Neural progenitor cell (in vitro differentiated cells): ENCODE measurements around the gene TK1.

Source experiments
- CTCF ChIP-seq: fragments of 200-600 bp; sonication (generic); IDR thresholded peaks from 2 replicates; pipeline ENCODE4 v1.5.1; 2017; ENCODE audit warnings: antibody characterized with exemption, mild to moderate bottlenecking
- EZH2phosphoT487 ChIP-seq: fragments of 200-600 bp; sonication (generic); IDR thresholded peaks from 2 replicates; pipeline ENCODE4 v1.6.1; 2017; ENCODE audit warnings: antibody characterized with exemption

- TF ChIP-seq EZH2phosphoT487 (no peak), CTCF (no peak)
Measured at GRCh38 chr17:78143214-78144146, 43.4 kb downstream of the TK1 start.
